CD4-positive, alpha-beta T cell treated with Interferon gamma for 1 hour (primary cell): Measurements from ENCODE around the gene PZP.

Source experiments
- DNase-seq: peaks from one replicate; pipeline ENCODE4 v3.0.0-alpha.2; 2020

The PZP gene

DNA sequence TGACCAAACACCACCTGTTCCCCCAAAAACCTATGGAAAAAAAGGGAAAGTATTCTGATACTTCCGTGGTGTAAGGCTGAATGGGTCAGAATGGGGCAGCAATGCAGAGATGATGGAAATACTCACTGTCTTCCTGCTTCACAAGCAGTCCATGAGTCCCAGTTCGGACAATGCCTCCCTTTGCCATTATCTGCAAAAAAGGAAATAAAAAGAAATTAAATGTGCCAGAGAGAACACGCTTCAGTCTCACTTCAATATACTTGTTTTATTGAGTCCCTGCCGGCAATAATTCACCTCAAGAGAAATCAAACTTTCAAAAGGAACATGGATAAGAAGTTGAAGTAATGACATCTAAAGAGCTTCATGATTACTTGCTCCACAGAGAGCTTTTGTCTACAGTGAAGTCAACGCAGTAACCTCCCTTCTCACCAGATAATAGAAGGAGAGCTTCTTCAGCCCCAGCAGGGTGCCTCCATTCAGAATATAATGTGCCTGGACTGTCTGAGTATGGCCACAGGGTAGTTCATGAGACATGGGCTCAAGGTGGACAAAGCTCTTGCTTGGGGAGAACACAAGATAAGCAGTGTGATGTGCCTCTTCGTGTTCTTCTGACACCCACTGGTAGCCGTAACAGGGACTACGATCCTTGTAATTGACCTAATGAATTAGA, 107.0 kb downstream of the PZP start:
- no peak for DNase-seq

DNA sequence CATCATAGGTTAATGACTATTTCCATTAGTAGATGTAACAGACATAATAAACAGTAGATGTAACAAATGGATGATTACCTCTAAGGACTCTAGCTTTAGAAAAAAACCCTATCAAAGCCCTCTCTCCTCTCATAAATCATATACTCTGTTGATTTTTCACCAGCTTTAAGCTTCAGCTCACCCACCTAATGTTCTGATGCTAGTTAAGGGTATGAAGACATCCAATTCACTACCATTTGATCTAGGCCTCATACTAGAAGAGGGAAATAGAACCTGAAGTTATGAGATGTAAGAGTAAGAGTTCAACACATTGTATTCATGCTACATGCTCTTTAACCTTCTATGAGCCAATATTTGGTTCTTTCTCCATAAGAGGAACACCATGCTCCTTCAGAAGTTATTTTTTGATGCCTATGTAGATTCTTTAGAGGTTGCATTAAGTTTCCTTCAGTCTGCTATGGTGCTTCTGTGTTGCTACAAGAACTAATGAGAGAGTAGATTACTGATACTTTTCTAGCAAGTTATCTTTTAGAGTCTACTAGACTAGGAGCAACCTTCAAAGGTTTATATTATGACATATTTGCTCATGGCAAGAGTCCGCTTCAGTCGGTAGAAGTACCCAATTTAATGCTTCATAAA, 108.5 kb downstream of the PZP start:
- DNase-seq: no peak
